ENCODE results near the gene NCBP3.

Gene NCBP3

DNA sequence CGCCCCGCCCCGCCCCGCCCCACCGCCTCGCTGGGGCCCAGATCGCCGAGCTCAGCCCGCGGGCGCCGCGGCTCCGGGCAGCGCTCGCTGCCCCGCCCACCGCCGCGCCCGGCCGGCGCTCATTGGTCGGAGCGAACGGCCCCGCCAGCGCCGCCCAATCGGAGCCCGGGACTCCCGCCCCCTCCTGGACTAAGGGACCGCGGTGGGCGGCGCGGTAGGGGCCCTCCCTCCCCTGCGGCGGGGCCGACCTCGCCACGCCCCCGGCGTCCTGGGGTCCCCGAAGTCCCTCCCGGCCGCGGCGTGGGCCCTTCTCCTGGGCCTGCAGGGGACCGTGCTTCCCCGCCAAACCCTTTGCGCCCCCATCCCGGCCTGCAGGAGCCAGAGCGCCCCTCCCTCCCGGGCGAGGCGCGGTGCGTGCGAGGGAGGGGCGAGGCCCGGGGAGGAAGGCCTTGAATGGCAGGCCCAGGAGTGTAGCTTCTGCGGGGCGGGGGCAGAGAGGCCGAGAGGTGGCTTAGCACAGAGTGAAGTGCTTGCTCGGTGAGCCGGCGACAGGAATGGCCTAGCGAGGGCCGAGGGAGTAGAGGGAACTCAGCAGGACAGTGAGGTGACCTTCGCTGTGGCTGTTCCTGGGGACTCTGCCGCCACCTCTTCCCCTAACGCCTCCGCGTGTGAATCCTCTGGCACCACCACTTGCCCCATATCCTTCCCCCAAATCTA lies 47.1 kb upstream of the NCBP3 start, which contains the start of gene CAMKK1:
CAMKK1 (minus strand) TSS at position 51 of the 717 bp plus-strand sequence. CDS start 7,366 bp downstream, outside the sequence.
- TF ChIP-seq SIN3A (IDR thresholded peaks at IDR 0.05; ENCODE audit: borderline replicate concordance, insufficient read depth, low read length) (no peak), FOXP2 (optimal IDR thresholded peaks at IDR 0.05; ENCODE audit: borderline replicate concordance, extremely low read depth, extremely low read length, insufficient read depth) (peak; percentile 87), POLR2AphosphoS5 (IDR thresholded peaks at IDR 0.05; ENCODE audit: low read depth, low read length) (0 out of 2 replicates have a peak, but pooled peaks have one; percentile 26), TAF1 (IDR thresholded peaks at IDR 0.05; ENCODE audit: borderline replicate concordance, insufficient read depth, low read length) (no peak)
- TF ChIP-seq, protein P1, sequence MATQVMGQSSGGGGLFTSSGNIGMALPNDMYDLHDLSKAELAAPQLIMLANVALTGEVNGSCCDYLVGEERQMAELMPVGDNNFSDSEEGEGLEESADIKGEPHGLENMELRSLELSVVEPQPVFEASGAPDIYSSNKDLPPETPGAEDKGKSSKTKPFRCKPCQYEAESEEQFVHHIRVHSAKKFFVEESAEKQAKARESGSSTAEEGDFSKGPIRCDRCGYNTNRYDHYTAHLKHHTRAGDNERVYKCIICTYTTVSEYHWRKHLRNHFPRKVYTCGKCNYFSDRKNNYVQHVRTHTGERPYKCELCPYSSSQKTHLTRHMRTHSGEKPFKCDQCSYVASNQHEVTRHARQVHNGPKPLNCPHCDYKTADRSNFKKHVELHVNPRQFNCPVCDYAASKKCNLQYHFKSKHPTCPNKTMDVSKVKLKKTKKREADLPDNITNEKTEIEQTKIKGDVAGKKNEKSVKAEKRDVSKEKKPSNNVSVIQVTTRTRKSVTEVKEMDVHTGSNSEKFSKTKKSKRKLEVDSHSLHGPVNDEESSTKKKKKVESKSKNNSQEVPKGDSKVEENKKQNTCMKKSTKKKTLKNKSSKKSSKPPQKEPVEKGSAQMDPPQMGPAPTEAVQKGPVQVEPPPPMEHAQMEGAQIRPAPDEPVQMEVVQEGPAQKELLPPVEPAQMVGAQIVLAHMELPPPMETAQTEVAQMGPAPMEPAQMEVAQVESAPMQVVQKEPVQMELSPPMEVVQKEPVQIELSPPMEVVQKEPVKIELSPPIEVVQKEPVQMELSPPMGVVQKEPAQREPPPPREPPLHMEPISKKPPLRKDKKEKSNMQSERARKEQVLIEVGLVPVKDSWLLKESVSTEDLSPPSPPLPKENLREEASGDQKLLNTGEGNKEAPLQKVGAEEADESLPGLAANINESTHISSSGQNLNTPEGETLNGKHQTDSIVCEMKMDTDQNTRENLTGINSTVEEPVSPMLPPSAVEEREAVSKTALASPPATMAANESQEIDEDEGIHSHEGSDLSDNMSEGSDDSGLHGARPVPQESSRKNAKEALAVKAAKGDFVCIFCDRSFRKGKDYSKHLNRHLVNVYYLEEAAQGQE (IDR thresholded peaks at IDR 0.05; ENCODE audit: insufficient read depth in 1 of 2, low read depth in 2 of 2, low read length in 2 of 2) = no peak

DNA sequence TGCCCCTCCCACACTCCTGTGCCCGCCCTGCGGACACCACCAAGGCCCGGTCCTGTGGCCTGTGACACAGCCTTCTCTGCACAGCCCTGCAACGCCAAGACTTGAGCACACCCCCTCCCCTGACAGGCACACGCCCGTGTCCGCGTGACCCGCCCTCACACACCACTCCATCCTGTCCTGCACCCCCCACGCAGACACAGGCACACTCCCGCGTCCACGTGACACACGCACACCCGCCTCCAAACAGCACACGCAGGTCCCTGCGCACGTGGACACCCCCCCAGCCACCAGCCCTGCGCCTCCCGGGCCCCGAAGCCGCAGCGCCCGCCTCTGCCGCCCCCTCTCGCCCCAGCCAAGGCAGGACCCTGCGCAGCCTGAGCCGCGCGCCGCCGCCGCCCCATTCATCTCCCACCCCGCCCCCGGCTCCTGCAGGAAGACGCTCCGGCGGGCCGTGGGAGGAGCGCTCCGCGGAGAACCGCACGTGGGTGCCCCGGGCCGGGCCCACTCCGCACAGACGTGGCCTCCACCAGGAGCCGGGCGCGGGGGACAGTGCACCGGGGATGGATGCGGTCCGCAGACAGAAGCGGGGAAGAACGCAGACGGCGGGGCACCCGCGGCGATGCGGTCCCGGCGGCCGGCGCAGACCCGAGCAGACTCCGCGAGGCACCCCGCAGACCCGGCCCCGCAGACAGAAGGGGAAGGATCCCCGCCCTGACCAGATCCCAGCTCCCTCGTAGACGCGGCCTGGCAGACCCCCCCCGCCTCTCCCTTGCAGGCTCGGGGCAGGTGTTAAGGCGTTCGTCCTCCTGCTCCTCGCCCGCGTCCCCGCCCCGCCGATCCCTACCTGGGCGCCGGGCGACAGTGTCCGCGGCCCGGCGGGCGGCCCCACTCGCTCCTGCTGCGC lies 46.3 kb upstream of the NCBP3 start:
- TF ChIP-seq TAF1 (IDR thresholded peaks at IDR 0.05; ENCODE audit: borderline replicate concordance, insufficient read depth, low read length) = no peak
- peak; percentile 97 for TF ChIP-seq FOXP2 (optimal IDR thresholded peaks at IDR 0.05; ENCODE audit: borderline replicate concordance, extremely low read depth, extremely low read length, insufficient read depth)
- TF ChIP-seq SIN3A (IDR thresholded peaks at IDR 0.05; ENCODE audit: borderline replicate concordance, insufficient read depth, low read length) = peak; percentile 69; the same call in 1 of the 2 replicates

DNA sequence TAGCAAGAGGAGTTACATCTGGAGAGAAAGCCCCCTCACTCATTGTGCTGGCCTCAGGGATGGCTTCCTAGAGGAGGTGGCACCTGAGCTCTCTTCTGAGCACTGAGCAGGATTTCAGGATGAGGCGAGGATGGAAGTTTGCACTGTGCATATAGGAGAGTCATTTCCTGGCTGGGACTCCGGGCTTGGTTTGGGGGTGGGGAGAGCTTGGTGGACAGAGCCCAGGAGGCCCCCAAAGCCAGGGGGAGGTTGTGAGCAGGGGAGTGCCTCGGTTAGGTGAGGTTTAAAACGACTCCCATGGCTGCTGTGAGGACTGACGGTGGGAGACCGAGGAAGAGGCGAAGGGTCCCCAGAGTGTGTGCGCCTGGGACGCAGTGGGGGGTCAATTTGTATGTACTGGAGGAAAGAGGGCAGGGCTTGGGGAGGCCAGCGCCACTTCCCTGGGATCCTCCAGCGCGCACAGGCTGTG lies 45.6 kb upstream of the NCBP3 start:
- TF ChIP-seq SIN3A (IDR thresholded peaks at IDR 0.05; ENCODE audit: borderline replicate concordance, insufficient read depth, low read length) = no peak
- TF ChIP-seq FOXP2 (optimal IDR thresholded peaks at IDR 0.05; ENCODE audit: borderline replicate concordance, extremely low read depth, extremely low read length, insufficient read depth) = no peak
- no peak for TF ChIP-seq TAF1 (IDR thresholded peaks at IDR 0.05; ENCODE audit: borderline replicate concordance, insufficient read depth, low read length)
- no peak for TF ChIP-seq POLR2AphosphoS5 (IDR thresholded peaks at IDR 0.05; ENCODE audit: low read depth, low read length)
- TF ChIP-seq, protein P1 (IDR thresholded peaks at IDR 0.05; ENCODE audit: insufficient read depth in 1 of 2, low read depth in 2 of 2, low read length in 2 of 2) = no peak

DNA sequence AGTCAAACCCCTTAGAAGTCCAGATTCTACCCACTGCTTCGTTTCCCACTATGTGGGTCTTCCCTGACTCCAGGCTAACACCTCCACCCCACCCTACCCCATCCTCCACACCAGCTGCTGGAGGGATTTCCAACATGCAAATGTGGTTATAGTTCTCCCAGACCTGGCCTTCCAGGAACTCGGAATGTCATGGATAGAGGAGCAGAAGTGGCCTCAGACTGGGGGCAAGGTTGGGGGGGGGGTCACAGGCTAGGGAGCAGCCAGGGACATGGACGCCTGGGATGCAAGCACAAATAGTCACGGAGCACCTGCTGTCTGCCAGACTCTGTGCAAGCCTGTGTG lies 44.8 kb upstream of the NCBP3 start:
- TF ChIP-seq FOXP2 (optimal IDR thresholded peaks at IDR 0.05; ENCODE audit: borderline replicate concordance, extremely low read depth, extremely low read length, insufficient read depth) = no peak
- no peak for TF ChIP-seq SIN3A (IDR thresholded peaks at IDR 0.05; ENCODE audit: borderline replicate concordance, insufficient read depth, low read length)
- no peak for TF ChIP-seq TAF1 (IDR thresholded peaks at IDR 0.05; ENCODE audit: borderline replicate concordance, insufficient read depth, low read length)
- no peak for TF ChIP-seq POLR2AphosphoS5 (IDR thresholded peaks at IDR 0.05; ENCODE audit: low read depth, low read length)
- TF ChIP-seq, protein P1 (IDR thresholded peaks at IDR 0.05; ENCODE audit: insufficient read depth in 1 of 2, low read depth in 2 of 2, low read length in 2 of 2) = no peak

All from PFSK-1 (cell line).